ENCODE measurements around the gene TM2D3. TPM values are rescaled to one million over a fixed set of nuclear protein-coding genes. Genes with fewer than 3 reads are reported as not detected.
A peak's percentile ranks its signal among the peaks of the same experiment; 100 is the strongest.

Gene TM2D3
- total and polyA plus RNA-seq, 2 donors (not counting 3 experiments of a cell fraction or from before 2014, with no cell fraction given): 34.3 to 51.5 TPM

- intact Hi-C loops (cut with micrococcal nuclease) (loop anchor here (1.0 kb wide), 2 partner anchors 71 to 358 kb away; partner anchors contain the start of genes SNRPA1 and TARS3), dilution Hi-C loops (cut with MboI; ENCODE audit: extremely low pct_ligation_motif_present, low sequenced_read_pairs) (no loop called here)
- Histone ChIP-seq H3K9me3 (replicated peaks; ENCODE audit: control insufficient read depth, insufficient read depth, low read length) (no peaks in the 10 kb centered on the region), H3K9ac (replicated peaks; ENCODE audit: extremely low read depth, insufficient read depth, low read length) (peak overlapping the region; percentile 80), H4K20me1 (replicated peaks; ENCODE audit: control insufficient read depth, extremely low read depth, insufficient read depth, low read length) (no peaks in the 10 kb centered on the region), H3K27me3 (ENCODE audit: control insufficient read depth in 2 of 2, insufficient read depth in 2 of 2, low read length in 2 of 2) (no peaks in the 10 kb centered on the region), H3K4me3 (replicated peaks in 1 of 3; ENCODE audit: insufficient read depth in 1 of 3, low read depth in 1 of 3, low read length in 3 of 3) (peak overlapping the region; percentile 19 to 64 (median 60)), H3K4me1 (ENCODE audit: control insufficient read depth, extremely low read depth, insufficient read depth, low read length) (peaks cover 21% of the 10 kb centered on the region), H3K4me2 (ENCODE audit: insufficient read depth, low read length) (peak overlapping the region; percentile 91), H3K79me2 (ENCODE audit: control insufficient read depth, insufficient read depth, low read length) (peaks cover 39% of the 10 kb centered on the region), H3K9me1 (replicated peaks; ENCODE audit: control insufficient read depth, extremely low read depth, insufficient read depth, low read length) (no peaks in the 10 kb centered on the region), H3K36me3 (ENCODE audit: control insufficient read depth in 2 of 2, extremely low read depth in 1 of 2, insufficient read depth in 2 of 2, low read length in 2 of 2) (no peaks in the 10 kb centered on the region), H2AFZ (ENCODE audit: low read depth, low read length) (peak overlapping the region; percentile 83), H3K27ac (ENCODE audit: insufficient read depth, low read depth, low read length) (peak overlapping the region; percentile 74)
- no peak for FAIRE-seq
- TSS peak; percentile 90 for BruUV-seq (replicated peaks)
- POLR2A ChIA-PET: no interaction called here
- DNase-seq (ENCODE audit: low read depth, low spot score): no peak
- CTCF ChIA-PET: interaction anchor here (1.3 to 1.7 kb wide), 3 partner anchors 11 to 364 kb away, joined by 3 to 7 read pairs (median 4); no protein-coding TSS in a partner anchor
- no peak for TF ChIP-seq POLR2A (IDR thresholded peaks at IDR 0.05; ENCODE audit: low read depth, low read length)
- TF ChIP-seq POLR2AphosphoS5 (IDR thresholded peaks at IDR 0.05; ENCODE audit: insufficient read depth, low read depth, low read length): no peak
- no peak for TF ChIP-seq EZH2 (IDR thresholded peaks at IDR 0.05; ENCODE audit: borderline replicate concordance, low read depth, low read length, severe bottlenecking)
- TF ChIP-seq MAX (IDR thresholded peaks at IDR 0.05; ENCODE audit: insufficient read depth, insufficient read length): peak; percentile 33
Measured at GRCh38 chr15:101652786-101653430, 727 bp upstream of the TM2D3 start.

DNA sequence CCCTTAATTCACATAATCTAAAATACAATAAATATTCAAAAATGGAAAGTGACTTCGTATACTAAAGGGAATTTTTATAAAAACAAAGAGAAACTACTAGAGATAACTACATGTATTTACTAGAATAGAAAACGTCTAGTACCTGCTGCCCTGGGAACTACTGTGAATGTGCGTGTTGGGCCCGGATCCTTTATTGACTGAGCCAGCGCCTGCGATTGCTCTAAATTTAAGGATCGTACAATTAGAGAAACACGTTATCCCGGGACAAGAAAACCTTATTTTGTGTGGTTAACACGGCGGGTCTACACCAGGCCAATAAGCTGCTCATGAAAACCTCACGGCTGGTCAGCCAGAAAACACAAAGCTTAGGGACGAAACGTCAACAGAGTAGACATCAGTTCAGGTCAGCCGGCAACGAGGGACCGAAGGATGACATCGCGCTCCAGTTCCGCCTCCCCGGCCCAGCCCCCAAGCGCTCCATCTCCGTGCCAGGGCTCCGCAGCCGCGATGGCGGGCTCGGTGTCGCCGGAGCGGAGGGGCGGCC, 555 bp downstream of the TM2D3 start:
- peaks cover 2% of the 10 kb centered on the region in 2 experiments for H3K36me3 ChIP-seq (ENCODE audit: control insufficient read depth in 2 of 2, extremely low read depth in 1 of 2, insufficient read depth in 2 of 2, low read length in 2 of 2)
- CTCF ChIA-PET: interaction anchor here (1.0 to 1.7 kb wide), 3 partner anchors 9 to 362 kb away, joined by 3 to 9 read pairs (median 7); partner anchors contain the start of gene SNRPA1
- H3K9me3 ChIP-seq (replicated peaks; ENCODE audit: control insufficient read depth, insufficient read depth, low read length): no peaks in the 10 kb centered on the region
- H3K4me1 ChIP-seq (ENCODE audit: control insufficient read depth, extremely low read depth, insufficient read depth, low read length): peaks cover 19% of the 10 kb centered on the region
- no peaks in the 10 kb centered on the region for H3K9me1 ChIP-seq (replicated peaks; ENCODE audit: control insufficient read depth, extremely low read depth, insufficient read depth, low read length)
- peak overlapping the region; percentile 80 for H3K9ac ChIP-seq (replicated peaks; ENCODE audit: extremely low read depth, insufficient read depth, low read length)
- DNase-seq (ENCODE audit: low read depth, low spot score): peak; percentile 62
- no TSS peak for BruUV-seq (replicated peaks)
- peak overlapping the region; percentile 74 for H3K27ac ChIP-seq (ENCODE audit: insufficient read depth, low read depth, low read length)
- POLR2A ChIA-PET: interaction anchor here (1.0 kb wide), 1 partner anchor 9 kb away, joined by 3 read pairs; no protein-coding TSS in a partner anchor
- intact Hi-C loops (cut with micrococcal nuclease) (loop anchor here (1.0 kb wide), 3 partner anchors 9 to 356 kb away; partner anchors contain the start of genes SNRPA1 and TARS3), dilution Hi-C loops (cut with MboI; ENCODE audit: extremely low pct_ligation_motif_present, low sequenced_read_pairs) (no loop called here)
- peaks cover 42% of the 10 kb centered on the region for H3K79me2 ChIP-seq (ENCODE audit: control insufficient read depth, insufficient read depth, low read length)
- H3K27me3 ChIP-seq (ENCODE audit: control insufficient read depth in 2 of 2, insufficient read depth in 2 of 2, low read length in 2 of 2): no peaks in the 10 kb centered on the region
- TF ChIP-seq FOS (IDR thresholded peaks at IDR 0.05; ENCODE audit: borderline replicate concordance, insufficient read depth, low read length) (no peak), GATA2 (IDR thresholded peaks at IDR 0.05; ENCODE audit: insufficient read depth, insufficient read length, low read depth, low read length) (no peak), POLR2A (IDR thresholded peaks at IDR 0.05; ENCODE audit: low read depth, low read length) (no peak), MAX (IDR thresholded peaks at IDR 0.05; ENCODE audit: insufficient read depth, insufficient read length) (no peak), CTCF (IDR thresholded peaks at IDR 0.05; ENCODE audit: extremely low read depth in 1 of 2, insufficient read depth in 1 of 2, low read depth in 1 of 2, low read length in 2 of 2) (no peak), POLR2AphosphoS5 (IDR thresholded peaks at IDR 0.05; ENCODE audit: insufficient read depth, low read depth, low read length) (no peak), MYC (IDR thresholded peaks at IDR 0.05; ENCODE audit: low read depth, low read length) (no peak)
- no peaks in the 10 kb centered on the region for H4K20me1 ChIP-seq (replicated peaks; ENCODE audit: control insufficient read depth, extremely low read depth, insufficient read depth, low read length)
- FAIRE-seq: peak; percentile 64
- peak overlapping the region; percentile 66 for H3K4me2 ChIP-seq (ENCODE audit: insufficient read depth, low read length)
- peak overlapping the region; percentile 30 for H2AFZ ChIP-seq (ENCODE audit: low read depth, low read length)
- peak overlapping the region; percentile 4 to 78 (median 60) for H3K4me3 ChIP-seq (replicated peaks in 1 of 3; ENCODE audit: insufficient read depth in 1 of 3, low read depth in 1 of 3, low read length in 3 of 3)
